NCI-H1436 (cell line): ENCODE data around the gene RAD23B.
"Not testable (repeated sequence)": the region's sequence is repeated elsewhere in the genome, so short reads cannot be mapped to it uniquely, and the experiment has no call there.

Source experiments
- DNase-seq: peaks from one replicate; lab custom pipeline; 2025; lab: John Stamatoyannopoulos, UW

Gene RAD23B

DNA sequence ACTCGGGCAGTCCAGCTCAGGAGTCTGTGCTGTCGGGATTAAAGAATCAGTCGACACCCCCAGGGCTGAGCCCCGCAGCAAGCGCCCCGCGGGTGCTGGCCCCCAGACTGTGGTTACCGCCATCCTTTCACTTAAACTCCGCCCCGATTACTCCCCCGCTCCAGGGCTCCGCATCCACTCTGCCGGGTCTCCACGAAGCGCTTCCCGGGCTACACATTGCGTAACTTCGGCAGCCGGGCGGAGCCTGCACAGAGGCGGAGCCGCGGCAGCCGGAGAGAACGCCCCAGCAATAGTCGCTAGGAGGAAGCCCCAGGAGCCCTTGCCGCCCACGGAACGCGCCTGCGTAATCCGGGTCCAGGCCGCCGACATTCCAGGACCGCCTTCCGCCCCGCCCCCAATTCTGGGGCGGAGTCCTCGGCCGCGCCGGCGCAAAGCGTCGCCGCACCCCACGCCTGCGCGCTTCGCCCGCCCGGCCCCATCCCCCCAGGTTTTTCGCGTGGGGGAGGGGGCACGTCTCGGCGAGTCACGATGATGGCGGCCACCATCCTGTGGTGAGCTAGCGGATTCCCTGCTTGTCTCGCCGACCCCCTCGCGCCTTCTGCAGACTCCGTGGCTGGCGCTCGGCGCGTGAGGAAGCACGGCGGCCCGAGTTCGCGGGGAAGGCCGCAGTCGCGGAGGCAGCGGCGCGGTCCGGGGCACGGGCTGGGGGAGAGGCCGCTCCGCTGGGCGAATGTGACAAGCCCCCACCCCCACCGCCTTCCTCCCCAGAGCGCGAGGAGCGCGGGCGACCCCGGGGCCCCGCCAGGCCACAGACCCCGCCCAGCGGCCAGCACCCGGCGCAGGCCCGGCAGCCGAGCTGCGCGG lies at the start of gene RAD23B:
TSS of gene RAD23B (plus strand) at position 521 of the 864 bp plus-strand sequence. CDS start 351 bp downstream, outside the sequence.
- DNase-seq = peak; percentile 97

DNA sequence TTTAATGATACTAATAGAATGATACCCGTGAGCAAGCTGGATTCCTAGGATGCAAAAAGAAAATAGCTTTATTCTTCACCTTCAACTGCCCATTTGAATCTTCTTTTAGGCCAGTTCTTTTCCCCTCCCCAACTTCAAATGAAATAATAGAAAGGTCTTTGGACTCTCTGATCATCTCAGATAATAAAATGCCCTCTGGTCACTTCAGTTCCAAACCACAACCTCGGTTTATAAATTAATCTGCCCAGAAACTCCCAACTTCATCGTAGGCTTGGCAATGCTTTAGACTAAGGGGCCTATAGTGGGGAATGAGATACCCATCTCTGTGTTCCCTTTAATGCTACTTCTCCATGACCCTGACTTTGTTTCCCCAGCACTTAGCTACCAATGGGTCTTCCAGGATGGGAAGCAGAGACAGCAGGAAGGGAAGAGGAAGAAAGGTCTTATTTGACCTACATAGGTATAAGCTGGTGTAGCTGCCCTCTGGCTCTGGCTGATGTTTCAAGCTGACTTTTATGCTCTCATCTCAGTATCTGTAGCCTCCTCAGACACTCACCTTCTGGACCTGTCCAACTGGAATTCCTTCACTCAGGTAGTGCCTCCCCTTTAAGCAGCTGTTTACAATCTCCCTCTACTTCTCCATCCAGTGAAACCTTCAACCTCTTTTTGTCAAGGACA lies 47.2 kb upstream of the RAD23B start:
- no peak for DNase-seq

DNA sequence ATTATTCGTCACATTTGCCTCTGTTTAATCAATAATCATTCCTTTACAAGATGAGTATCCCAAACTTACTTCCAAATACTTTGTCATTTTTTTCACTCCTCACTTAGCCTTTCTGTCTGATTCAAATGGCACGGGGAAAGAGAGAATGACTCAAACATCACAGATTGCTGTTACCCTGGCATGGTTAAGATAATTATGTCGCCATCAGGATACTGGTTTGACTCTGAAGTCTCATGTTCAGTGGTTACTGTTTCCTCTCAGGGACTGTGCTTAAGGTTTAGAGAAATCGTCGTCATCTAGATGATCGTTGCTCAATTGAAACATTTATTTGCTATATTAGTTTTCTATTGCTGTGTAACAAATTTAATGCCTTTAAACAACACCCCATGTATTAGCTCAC lies 45.2 kb upstream of the RAD23B start:
- no peak for DNase-seq

DNA sequence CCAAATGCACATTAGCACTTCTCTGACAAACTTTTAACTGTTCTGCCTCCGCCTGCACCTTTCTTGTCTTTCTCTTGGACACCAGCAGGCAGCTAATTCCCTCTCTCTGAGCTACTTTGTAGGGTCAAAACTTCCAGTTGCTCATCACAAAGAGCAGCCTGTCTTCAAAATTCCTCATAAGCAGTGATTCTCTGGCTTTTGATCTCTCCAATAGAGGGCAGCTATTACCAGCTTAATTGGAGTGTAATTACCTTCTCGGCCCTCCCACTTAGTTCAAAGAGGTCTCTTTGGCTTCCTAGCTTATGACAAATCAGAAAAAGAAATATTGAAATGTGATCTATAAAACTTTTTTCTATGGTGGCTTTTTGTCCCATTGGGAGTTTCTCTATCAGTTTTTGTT lies 43.6 kb upstream of the RAD23B start:
- no peak for DNase-seq

DNA sequence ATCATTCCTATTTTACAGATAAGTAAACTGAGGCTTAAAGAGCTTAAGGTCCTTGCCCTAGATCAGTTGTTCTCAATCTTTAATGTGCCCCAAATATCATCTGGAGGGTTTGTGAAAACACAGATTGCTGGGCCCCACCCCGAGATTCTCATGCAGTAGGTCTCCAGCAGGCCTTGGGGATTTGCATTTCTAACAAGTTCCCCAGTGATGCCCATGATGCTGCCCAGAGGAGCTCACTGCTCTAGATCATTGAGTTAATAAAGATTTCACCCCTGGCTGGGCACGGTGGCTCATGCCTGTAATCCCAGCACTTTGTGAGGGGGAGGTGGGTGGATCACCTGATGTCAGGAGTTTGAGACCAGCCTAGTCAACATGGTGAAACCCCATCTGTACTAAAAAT lies 42.8 kb upstream of the RAD23B start:
- DNase-seq = no peak

DNA sequence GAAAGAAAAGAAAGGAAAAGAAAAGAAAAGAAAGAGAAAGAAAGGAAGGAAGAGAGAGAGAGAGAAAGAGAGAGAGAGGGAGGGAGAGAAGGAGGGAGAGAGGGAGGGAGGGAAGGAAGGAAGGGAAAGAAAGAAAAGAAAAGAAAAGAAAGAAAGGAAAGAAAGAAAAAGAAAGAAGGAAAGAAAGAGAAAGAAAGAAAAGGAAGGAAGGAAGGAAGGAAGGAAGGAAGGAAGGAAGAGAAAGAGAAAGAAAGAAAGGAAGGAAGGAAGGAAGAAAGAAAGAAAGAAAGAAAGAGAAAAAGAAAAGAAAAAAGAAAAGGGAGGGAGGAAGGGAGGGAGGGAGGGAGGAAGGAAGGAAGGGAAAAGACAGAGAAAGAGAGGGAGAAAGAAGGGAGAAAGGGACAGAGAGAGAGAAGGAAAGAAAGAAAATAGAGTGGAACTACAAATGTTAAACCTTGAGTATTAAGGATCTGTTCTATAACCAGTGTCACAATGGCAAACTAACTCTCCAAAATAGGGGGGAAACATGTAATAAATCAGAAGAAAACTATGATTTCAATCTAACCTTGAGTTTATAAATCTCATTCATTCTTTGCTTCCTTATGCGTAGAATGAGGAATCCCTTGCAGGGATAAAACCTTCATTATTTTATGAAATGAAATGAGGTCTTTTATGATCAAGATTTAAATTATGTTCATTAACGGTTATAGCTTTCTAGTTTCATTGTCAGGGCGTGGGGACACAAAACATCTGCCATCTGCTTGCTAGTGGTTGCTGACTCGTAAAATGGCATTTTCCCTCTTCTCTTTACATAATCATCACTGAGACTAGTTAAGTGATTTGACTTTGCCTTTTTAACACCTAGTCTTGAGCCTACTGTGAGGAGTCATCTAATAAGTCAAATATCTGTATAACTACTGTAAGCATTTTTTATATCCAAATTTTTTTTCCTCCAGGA lies 40.7 kb upstream of the RAD23B start:
- no peak for DNase-seq

DNA sequence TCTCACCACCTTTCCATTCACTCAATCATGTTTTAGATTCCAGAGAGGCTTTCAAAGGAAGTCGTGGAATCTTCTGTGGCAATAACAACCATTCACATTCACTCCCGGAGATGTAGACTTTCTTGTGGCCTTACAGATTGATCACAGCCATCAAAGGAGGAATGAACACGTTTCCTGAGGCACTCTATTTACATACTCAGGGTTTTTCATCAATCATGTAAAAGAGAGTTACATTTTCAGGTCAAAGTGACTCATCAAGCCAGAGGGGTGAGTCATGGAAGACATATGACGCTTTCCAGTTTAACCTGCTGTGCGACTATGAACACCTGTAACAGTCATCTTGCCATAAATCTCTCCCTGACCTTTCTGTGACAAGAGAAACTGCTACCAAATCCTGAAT lies 39.3 kb upstream of the RAD23B start:
- no peak for DNase-seq

DNA sequence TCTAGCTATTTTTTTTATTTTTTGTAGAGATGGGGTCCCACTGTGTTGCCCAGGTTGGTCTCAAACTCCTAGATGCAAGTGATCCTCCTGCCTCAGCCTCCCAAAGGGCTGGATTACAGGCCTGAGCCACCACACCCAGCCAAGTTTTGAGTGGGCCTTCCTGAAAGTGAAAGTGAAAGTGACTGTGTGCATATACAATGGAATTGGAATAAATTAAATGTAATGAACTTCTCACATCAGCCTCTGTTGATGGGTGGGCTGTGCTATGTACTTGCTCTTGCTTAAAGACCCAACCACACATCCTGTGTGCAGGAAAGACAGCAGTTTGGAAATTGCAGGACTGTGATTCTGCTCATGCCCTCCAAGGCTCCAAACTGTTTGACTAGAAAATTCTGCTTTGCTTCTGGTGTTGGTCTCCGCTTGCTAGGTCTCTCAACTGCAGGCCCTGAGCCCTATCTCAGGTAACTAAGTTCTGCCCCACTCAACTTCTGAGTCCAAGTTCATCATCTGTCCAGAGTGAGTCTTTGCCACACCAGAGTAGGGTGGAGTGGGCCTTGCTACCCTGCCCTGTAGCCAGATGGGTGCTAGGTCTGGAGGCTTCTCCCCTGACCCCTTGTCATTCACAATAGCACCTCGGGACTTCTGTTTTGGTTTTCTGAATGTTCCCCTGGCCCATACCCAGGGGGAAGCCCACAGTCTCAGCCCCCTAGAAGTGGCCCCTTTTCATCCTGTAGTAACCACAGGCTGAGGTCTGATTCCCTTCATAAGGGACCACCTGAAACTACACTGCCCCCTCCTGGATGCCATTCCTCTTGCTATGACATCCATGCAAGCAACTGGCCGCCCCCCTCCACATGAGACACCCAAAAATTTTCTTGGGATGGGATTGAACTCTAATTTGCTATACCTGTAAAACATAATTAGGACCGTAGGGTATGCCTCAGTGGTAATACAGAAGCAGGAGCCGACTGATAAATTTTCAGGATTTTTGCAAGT lies 36.5 kb upstream of the RAD23B start:
- no peak for DNase-seq

DNA sequence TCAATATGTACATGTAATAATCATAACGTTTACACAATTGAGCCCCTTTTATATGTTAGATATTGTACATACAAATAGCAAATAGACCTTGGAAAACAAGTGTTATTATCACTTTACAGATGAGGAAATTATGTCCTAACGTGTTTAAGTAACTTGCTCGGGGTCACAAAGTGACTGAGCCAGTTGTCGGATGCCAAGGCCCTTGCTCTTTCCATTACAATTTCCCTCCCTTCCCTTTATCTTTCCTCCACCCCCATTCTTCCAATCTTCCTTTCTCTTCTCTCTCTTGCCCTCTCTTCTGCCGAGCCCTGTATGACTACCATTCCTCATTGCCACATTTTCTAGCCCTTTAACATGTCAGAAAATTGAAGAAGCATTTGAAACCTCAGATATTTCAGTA lies 34.4 kb upstream of the RAD23B start:
- DNase-seq = no peak

DNA sequence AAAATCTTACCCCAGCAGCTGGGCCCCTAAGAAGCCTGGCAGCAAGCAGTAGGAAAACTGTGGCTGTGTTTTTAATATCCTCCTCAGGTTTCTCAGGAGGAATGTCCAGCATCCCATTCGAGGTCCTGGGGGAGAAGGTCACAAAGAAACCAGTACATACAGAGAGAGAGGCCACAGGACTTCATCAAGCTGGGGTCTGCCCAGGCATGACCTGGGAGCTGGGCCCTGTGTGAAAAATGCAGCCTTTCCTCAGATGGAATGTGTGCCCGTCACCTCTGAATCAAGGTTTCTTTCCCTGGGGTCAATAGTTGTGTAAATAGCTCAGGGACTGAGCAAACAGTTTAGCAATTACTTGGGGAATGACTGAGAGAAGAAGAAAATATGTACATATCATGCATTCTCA lies 33.9 kb upstream of the RAD23B start:
- no peak for DNase-seq

DNA sequence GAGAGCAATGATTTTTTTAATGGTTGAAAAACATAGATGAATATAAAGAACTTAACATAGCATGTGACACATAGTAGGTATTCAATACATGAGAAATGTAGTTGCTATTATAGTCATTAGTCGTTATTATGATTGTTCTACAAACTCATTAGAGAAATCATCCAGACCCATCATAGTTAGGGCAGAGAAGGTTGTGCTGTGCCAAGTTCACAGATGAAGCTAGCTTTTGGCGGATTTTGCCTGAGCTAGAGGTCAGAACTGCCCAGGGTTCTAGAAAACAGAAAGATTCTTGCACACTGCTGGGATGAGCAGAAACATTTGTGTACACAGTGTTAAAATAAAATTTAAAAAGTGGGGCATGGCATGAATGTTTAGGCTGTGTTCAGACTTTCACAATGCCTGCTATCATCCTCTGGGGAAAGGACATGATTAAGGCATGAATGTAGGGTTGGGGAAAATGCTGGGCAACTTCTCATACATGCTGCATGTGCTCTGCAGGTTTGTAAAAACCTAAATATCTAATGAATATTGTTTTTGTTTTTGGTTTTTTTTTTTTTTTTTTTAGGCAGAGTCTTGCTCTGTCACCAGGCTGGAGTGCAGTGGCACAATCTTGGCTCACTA lies 33.3 kb upstream of the RAD23B start:
- no peak for DNase-seq

DNA sequence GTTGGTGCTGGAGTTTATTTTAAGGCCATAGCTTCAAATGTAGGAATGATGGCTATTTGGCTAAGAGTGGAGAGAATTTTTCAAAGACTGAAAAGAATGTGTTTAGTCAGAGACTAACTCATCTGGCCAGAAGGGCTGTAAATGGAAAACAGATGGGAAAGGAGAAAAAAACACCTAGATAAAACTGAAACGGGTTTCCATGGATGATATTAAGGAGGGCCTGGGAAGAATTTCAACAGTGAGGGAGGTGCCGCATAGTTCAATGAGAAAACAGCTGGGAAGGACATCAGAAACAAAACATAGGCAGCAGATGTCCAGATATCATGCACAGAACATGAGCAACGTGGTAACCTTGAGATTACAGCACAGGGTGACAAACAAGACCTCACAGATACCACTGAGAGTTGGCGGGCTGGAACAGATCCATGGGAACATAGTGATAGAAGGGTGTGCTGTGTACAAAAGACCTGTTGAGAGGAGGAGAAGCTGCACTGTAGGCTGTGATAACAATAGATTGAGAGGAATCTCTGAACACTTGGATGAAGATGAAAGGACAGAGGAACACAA lies 31.2 kb upstream of the RAD23B start:
- no peak for DNase-seq

DNA sequence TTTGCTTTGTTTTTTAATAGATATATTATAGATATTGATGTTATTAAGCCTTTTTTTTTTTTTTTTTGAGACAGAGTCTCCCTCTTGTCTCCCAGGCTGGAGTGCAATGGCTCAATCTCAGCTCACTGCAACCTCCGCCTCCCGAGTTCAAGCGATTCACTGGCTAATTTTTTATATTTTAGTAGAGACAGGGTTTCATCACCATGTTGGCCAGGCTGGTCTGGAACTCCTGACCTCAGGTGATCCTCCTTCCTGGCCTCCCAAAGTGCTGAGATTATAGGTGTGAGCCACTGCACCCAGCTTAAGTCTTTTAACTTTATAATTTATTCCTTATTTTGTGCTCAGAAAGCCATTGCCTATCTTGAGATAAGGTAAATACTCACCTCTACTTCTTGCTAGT lies 24.2 kb upstream of the RAD23B start:
- no peak for DNase-seq

DNA sequence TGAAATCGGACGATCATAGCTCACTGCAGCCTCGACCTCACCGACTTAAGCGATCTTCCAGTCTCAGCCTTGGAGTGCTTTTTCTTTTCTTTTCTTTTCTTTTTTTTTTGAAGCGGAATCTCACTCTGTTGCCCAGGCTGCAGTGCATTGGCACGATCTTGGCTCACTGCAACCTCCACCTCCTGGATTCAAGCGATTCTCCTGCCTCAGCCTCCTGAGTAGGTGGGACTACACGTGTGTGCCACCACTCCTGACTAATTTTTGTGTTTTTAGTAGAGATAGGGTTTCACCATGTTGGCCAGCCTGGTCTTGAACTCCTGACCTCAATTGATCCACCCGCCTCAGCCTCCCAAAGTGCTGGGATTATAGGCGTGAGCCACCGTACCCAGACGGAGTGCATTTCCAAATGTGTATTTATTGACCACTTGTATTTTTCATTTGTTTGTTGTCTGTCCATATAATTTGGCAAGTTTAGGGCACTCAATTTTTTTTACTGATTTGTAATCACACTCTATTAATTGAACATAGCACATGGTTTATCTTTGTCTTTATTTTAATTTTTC lies 23.2 kb upstream of the RAD23B start:
- not testable (repeated sequence) for DNase-seq

DNA sequence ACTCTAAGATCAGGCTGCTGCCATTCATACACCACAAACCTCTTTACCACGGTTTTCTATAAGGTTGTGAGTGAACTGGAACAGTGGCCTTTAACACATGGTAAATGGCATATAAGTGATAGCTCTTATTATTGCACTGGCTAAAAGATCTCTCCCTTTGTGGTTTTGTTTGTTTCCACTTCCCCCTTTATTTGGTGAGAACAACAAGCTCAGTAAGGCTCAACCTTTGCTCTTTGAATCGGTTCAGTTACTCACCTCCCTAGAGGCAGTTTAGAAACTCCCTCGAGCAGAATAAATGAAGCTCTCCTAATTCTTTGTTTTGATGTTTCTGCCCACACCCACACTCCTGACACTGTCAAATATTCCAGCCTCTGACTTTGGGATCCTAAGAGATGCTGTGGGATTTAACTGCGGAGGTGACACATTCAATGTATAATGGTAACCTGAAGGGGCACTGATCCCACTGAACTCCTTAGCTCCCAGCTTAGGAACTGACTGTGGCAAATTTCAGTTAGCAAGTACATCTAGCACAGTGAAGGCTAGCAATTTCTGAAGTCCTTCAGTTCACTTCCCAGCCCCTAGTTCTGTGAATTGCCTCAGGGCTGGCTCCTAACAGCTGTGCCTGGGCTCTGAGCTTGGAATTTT lies 22.5 kb upstream of the RAD23B start:
- peak; percentile 22 for DNase-seq

DNA sequence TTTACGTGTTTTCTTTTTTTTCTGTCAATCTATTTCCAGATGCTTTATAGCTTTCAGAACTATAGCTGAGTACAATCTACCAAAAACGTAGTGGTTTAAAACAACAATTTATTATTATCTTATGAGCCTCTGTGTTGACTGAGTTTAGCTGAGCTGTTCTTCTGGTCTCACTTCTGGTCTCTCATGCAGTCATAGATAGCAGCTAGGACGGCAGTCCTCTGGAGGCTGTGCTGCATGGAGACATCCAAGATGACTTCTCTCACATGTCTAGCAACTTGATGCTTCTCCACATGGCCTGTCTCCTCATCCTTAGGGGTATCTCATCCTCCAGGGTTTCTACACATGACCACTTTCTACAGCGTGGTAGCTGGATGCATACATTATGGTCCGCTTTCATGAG lies 22.0 kb upstream of the RAD23B start:
- no peak for DNase-seq

DNA sequence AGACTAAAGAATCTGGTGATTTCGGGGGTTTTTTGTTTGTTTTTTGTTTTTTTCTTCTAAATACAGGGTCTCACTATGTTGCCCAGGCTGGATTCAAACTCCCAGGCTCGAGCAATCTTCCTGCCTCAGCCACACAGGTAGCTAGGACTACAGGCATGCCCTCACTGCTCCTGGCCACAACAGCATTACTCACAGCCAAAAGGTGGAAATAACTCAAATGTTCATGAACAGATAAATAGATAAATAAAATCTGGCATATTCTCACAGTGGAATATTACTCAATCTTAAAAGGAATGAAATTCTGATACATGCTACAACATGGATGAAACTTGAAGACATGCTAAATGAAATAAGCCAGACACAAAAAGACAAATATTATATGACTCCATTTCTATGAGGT lies 19.8 kb upstream of the RAD23B start:
- DNase-seq = no peak

DNA sequence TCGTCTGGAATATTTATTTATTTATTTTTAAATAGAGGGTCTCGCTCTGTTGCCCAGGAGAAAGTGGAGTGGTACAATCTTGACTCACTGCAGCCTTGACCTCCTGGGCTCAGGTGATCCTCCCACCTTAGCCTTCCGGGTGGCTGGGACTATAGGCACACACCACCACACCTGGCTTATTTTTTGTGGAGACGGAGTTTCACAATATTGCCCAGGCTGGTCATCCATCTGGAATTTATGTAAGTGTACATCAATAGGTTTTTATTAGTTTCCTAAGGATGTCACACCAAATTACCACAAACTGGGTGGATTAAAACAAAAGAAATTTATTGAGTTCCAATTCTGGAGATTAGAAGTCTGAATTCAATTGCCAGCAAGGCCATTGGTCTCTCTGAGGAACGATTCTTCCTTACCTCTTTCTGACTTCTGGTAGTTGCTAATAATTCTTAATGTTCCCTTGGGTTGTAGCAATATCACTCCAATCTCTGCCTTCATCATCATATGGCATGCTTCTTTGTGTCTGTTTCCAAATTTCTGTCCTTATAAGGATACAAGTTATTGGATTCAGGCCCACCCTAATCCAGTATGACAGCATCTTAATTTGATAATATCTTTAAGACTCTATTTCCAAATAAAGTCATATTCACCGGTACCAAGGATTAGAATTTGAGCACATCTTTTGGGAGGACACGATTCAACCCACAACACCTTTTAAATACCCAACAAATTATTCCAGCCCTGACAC lies 16.3 kb upstream of the RAD23B start:
- no peak for DNase-seq

DNA sequence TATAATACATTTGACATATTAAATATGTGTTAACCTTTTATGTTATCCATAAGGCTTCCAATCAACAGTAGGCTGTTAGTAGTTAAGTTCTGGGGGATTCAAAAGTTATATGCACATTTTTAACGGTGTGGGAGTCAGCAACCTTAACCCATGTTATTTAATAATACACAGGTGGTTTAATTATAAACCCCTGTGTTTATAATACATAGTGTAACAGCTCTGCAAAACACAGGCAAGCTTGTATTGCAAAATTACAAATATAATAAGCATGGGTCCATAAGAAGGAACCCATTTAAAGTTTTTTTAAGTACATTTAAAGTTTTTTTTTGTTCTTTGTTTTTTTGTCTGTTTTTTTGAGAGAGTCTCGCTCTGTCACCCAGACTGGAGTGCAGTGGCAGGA lies 14.5 kb upstream of the RAD23B start:
- DNase-seq = no peak
